Measurements from ENCODE around the gene ACHE.

- TF ChIP-seq CTCF (IDR thresholded peaks at IDR 0.05) = no peak
- no peak for TF ChIP-seq POLR2A (IDR thresholded peaks at IDR 0.05; ENCODE audit: low read depth)
These were observed 6.2 kb upstream of the ACHE start for GRCh38 chr7:100901921-100902332.
